ENCODE data around the gene COL15A1.
A peak's percentile ranks its signal among the peaks of the same experiment; 100 is the strongest.

The COL15A1 gene

DNA sequence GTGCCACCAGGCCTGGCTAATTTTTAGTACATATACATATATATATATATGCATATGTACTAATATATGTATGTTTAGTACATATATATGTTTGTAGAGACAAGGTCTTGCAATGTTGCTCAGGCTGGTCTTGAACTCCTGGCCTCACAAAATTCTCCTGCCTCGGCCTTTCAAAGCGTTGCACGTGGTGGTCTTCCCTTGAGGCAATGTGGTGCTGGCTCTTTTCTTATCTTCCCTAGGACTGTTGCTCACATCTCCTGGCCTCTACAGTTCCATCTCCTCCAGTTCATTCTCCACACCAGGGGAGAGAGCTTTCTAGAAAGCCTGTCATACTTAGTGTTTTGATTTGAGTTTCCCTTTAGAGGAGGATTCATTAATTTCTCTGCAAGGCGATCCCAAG, 132.3 kb downstream of the COL15A1 start:
- Histone ChIP-seq H4K20me1 (ENCODE audit: insufficient read depth, low read length) (no peaks in the 10 kb centered on the region), H3K27ac (ENCODE audit: low read length) (no peak overlapping the region), H3K4me3 (ENCODE audit: low read length) (no peak overlapping the region), H3F3A (ENCODE audit: insufficient read depth, low read length) (no peaks in the 10 kb centered on the region), H3K36me3 (replicated peaks; ENCODE audit: insufficient read depth, low read length) (no peaks in the 10 kb centered on the region), H3K4me1 (ENCODE audit: low read length) (0 out of 2 replicates have a peak, but pooled peaks cover 8% of the 10 kb centered on the region), H3K79me2 (ENCODE audit: low read length) (no peaks in the 10 kb centered on the region), H3K9me2 (replicated peaks; ENCODE audit: insufficient read depth, low read length) (no peaks in the 10 kb centered on the region), H3K9ac (ENCODE audit: low read length) (no peak overlapping the region), H3K9me3 (replicated peaks; ENCODE audit: insufficient read depth, low read length) (no peaks in the 10 kb centered on the region), H2AFZ (ENCODE audit: low read length) (no peak overlapping the region), H3K4me2 (ENCODE audit: low read depth, low read length) (no peak overlapping the region), H3K27me3 (replicated peaks; ENCODE audit: insufficient read depth, low read length) (no peaks in the 10 kb centered on the region)
- TF ChIP-seq CTCF (IDR thresholded peaks at IDR 0.05; ENCODE audit: low read length) = no peak
- no peak for TF ChIP-seq EZH2 (optimal IDR thresholded peaks at IDR 0.05; ENCODE audit: low read depth, low read length)
- TF ChIP-seq EZH2phosphoT487 (IDR thresholded peaks at IDR 0.05; ENCODE audit: low read length) = no peak
- no peak for DNase-seq

GRCh38 chr9:99076483-99077171, 132.9 kb downstream of the COL15A1 start:
- H2AFZ ChIP-seq (ENCODE audit: low read length) = peak overlapping the region; percentile 11; the same call in 1 of the 2 replicates

DNA sequence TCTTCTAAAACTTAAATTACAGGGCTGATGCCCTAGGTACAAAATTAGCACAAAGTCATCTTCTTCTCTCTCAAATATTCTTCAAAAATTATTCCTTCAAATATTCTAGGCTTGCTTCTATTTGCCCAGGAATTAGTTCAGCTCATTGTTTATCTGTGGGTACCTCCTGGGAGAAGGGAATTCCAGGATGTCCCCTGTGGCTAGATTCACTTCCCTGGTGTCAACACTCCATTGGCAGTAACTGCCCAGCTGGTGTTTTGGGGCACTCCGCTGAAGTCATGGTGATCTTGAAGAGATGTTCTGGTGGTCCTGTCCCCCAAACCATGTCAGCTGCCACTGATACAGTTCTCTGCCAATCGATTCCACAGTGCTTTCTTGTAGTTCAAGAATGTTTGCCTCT, 135.0 kb downstream of the COL15A1 start:
- Histone ChIP-seq H3K4me3 (ENCODE audit: low read length) (no peak overlapping the region), H3K9me2 (replicated peaks; ENCODE audit: insufficient read depth, low read length) (no peaks in the 10 kb centered on the region), H3K27ac (ENCODE audit: low read length) (no peak overlapping the region), H3K27me3 (replicated peaks; ENCODE audit: insufficient read depth, low read length) (no peaks in the 10 kb centered on the region), H4K20me1 (ENCODE audit: insufficient read depth, low read length) (no peaks in the 10 kb centered on the region), H3K9ac (ENCODE audit: low read length) (no peak overlapping the region), H3K9me3 (replicated peaks; ENCODE audit: insufficient read depth, low read length) (no peaks in the 10 kb centered on the region), H3K79me2 (ENCODE audit: low read length) (no peaks in the 10 kb centered on the region), H3K36me3 (replicated peaks; ENCODE audit: insufficient read depth, low read length) (no peaks in the 10 kb centered on the region), H3F3A (ENCODE audit: insufficient read depth, low read length) (no peaks in the 10 kb centered on the region), H2AFZ (ENCODE audit: low read length) (no peak overlapping the region), H3K4me2 (ENCODE audit: low read depth, low read length) (no peak overlapping the region), H3K4me1 (ENCODE audit: low read length) (0 out of 2 replicates have a peak, but pooled peaks cover 8% of the 10 kb centered on the region)
- no peak for DNase-seq
- no peak for TF ChIP-seq CTCF (IDR thresholded peaks at IDR 0.05; ENCODE audit: low read length)
- no peak for TF ChIP-seq EZH2 (optimal IDR thresholded peaks at IDR 0.05; ENCODE audit: low read depth, low read length)
- TF ChIP-seq EZH2phosphoT487 (IDR thresholded peaks at IDR 0.05; ENCODE audit: low read length) = no peak

More at GRCh38 chr9:99076483-99077171, 132.9 kb downstream of the COL15A1 start:
- Histone ChIP-seq H3K27me3 (replicated peaks; ENCODE audit: insufficient read depth, low read length) (no peaks in the 10 kb centered on the region), H3F3A (ENCODE audit: insufficient read depth, low read length) (no peaks in the 10 kb centered on the region), H3K36me3 (replicated peaks; ENCODE audit: insufficient read depth, low read length) (no peaks in the 10 kb centered on the region), H3K4me1 (ENCODE audit: low read length) (0 out of 2 replicates have a peak, but pooled peaks cover 8% of the 10 kb centered on the region), H3K79me2 (ENCODE audit: low read length) (no peaks in the 10 kb centered on the region), H4K20me1 (ENCODE audit: insufficient read depth, low read length) (no peaks in the 10 kb centered on the region), H3K9ac (ENCODE audit: low read length) (no peak overlapping the region), H3K4me3 (ENCODE audit: low read length) (no peak overlapping the region), H3K27ac (ENCODE audit: low read length) (no peak overlapping the region), H3K9me3 (replicated peaks; ENCODE audit: insufficient read depth, low read length) (no peaks in the 10 kb centered on the region), H3K9me2 (replicated peaks; ENCODE audit: insufficient read depth, low read length) (no peaks in the 10 kb centered on the region), H3K4me2 (ENCODE audit: low read depth, low read length) (0 out of 2 replicates have a peak overlapping the region, but pooled peaks have one; percentile 4)
- TF ChIP-seq EZH2phosphoT487 (IDR thresholded peaks at IDR 0.05; ENCODE audit: low read length) = no peak
- no peak for TF ChIP-seq CTCF (IDR thresholded peaks at IDR 0.05; ENCODE audit: low read length)
- TF ChIP-seq EZH2 (optimal IDR thresholded peaks at IDR 0.05; ENCODE audit: low read depth, low read length) = no peak
- DNase-seq = no peak
